SJSA1 (cell line): Measurements from ENCODE around the gene WWOX. TPM values are rescaled to one million over a fixed set of nuclear protein-coding genes. Genes with fewer than 3 reads are reported as not detected.

Source experiments
- DNase-seq, 2 experiments: peaks; one replicate each; pipeline ENCODE4 v3.0.0-alpha.2; 2015 to 2020; ENCODE audit warnings: low spot score in 2 of 2, low read depth in 1 of 2
- H3K27ac ChIP-seq: fragments of 250-450 bp; sonication (Bioruptor Pico); 2 replicates; pipeline ENCODE4 v1.5.1; 2020; ENCODE audit warnings: mild to moderate bottlenecking, moderate library complexity
- H3K27me3 ChIP-seq: fragments of 250-450 bp; sonication (Bioruptor Pico); replicated peaks from 2 replicates; pipeline ENCODE4 v1.5.1; 2020; ENCODE audit warnings: mild to moderate bottlenecking, moderate library complexity
- H3K36me3 ChIP-seq: fragments of 250-450 bp; sonication (Bioruptor Pico); 2 replicates; pipeline ENCODE4 v1.5.1; 2020; ENCODE audit warnings: mild to moderate bottlenecking
- H3K4me1 ChIP-seq: fragments of 250-450 bp; sonication (Bioruptor Pico); replicated peaks from 2 replicates; pipeline ENCODE4 v1.6.1; 2021; ENCODE audit warnings: mild to moderate bottlenecking
- H3K4me3 ChIP-seq: fragments of 250-450 bp; sonication (Bioruptor Pico); 2 replicates; pipeline ENCODE4 v1.5.1; 2020; ENCODE audit warnings: mild to moderate bottlenecking
- H3K9me3 ChIP-seq: fragments of 250-450 bp; sonication (Bioruptor Pico); replicated peaks from 2 replicates; pipeline ENCODE4 v1.5.1; 2020; ENCODE audit warnings: mild to moderate bottlenecking
- total RNA-seq: library from RNA; depleted of rRNA; stranded (reverse); fragments of >200 nt; shearing (Covaris generic); gene quantifications from 2 replicates; pipeline ENCODE4 v1.2.3, GENCODE V29; 2014

Gene WWOX
- total RNA-seq, 1 experiment from 2014 or later = 13.4 TPM

DNA sequence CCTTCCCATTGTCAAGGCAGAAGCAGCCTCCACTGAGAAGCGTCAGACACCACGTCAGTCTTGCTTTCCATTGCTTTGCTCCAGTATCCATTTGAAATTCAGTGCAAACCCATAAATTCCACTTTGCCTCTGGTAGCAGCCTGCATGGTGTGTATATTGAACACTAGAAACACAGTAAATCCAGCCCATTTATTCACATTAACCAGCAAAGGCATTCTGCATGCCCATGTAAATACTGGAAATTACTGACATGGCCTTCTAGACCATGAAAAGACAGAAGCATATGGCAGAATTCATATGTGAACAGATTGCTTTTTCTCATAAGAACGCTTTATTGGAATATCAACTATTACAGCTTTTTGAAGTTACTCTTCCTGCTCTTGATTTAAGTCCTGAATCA is 595.0 kb downstream of the WWOX start:
- H3K4me3 ChIP-seq = no peak overlapping the region
- DNase-seq = no peak

DNA sequence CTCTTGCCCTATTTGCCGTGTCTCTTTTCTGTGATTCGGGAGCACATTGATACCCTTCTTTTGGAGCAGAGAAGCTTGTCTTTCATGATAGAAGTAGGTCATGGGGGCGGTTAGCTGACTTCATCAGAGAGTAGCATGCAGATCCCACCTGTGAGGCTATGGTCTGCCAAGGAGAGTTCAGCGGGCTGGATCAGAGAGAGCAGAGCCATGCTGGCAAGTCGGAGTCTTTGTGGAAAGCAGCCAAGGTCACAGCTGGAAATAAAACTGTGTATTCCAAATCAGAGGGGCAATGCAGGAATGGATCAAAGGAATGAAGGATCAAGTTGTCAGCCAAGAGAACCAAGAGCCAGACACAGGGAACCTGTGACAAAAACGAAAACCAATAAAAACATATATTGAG is 595.9 kb downstream of the WWOX start:
- Histone ChIP-seq H3K27me3 (no peaks in the 10 kb centered on the region), H3K36me3 (no peaks in the 10 kb centered on the region), H3K4me1 (no peaks in the 10 kb centered on the region), H3K27ac (no peak overlapping the region), H3K9me3 (peaks cover 4% of the 10 kb centered on the region), H3K4me3 (no peak overlapping the region)
- DNase-seq = no peak

More for the DNA sequence above, 595.0 kb downstream of the WWOX start:
- no peaks in the 10 kb centered on the region for H3K4me1 ChIP-seq
- no peak overlapping the region for H3K27ac ChIP-seq
- no peaks in the 10 kb centered on the region for H3K27me3 ChIP-seq
- H3K9me3 ChIP-seq = peaks cover 4% of the 10 kb centered on the region
- H3K36me3 ChIP-seq = no peaks in the 10 kb centered on the region

DNA sequence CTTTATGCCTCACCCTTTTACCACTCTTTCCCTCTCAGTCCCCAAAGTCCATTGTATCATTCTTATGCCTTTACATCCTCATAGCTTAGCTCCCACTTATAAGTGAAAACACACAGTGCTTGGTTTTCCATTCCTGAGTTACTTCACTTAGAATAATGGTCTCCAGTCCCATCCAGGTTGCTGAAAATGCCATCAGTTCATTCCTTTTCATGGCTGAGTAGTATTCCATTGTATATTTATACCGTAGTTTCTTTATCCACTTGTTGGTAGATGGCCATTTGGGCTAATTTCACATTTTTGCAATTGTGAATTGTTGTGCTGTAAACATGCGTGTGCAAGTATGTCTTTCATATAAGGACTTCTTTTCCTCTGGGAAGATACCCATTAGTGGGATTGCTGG is 597.3 kb downstream of the WWOX start:
- DNase-seq = no peak
- Histone ChIP-seq H3K36me3 (no peaks in the 10 kb centered on the region), H3K27me3 (no peaks in the 10 kb centered on the region), H3K27ac (no peak overlapping the region), H3K4me3 (no peak overlapping the region), H3K9me3 (peaks cover 4% of the 10 kb centered on the region), H3K4me1 (no peaks in the 10 kb centered on the region)

DNA sequence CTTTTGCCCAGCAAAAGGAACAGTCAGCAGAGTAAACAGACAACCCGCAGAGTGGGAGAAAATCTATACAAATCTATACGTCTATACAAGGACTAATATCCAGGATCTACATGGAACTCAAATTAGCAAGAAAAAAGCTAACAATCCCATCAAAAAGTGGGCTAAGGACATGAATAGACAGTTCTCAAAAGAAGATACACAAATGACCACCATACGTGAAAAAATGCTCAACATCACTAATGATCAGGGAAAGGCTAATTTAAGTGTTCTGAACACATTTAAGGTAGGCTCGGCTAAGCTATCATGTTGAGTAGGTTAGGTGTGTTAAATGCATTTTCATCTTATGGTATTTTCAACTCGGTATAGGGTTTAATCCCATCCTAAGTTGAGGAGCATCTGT is 598.0 kb downstream of the WWOX start:
- H3K9me3 ChIP-seq = peaks cover 4% of the 10 kb centered on the region
- H3K27me3 ChIP-seq = no peaks in the 10 kb centered on the region
- no peak overlapping the region for H3K27ac ChIP-seq
- no peak for DNase-seq
- no peaks in the 10 kb centered on the region for H3K4me1 ChIP-seq
- no peak overlapping the region for H3K4me3 ChIP-seq
- H3K36me3 ChIP-seq = no peaks in the 10 kb centered on the region

DNA sequence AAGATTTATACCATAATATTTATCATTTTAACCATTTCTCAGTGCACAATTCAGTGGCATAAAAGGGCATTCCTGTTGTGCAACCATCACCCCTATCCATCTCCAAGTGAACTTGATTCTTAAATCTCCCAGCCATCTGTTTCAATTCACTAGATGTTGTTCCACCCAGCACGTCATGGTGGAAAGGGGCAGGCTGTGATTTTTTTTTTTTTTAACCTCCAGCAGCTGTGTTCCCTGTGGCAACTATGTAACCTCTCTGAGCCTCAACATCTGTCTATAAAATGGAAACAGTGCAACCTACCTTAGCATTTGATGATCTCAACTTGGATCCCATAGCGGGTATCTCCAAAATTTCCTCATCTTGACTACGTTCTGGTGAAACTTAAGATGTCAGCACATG is 604.5 kb downstream of the WWOX start:
- no peak overlapping the region for H3K27ac ChIP-seq

DNA sequence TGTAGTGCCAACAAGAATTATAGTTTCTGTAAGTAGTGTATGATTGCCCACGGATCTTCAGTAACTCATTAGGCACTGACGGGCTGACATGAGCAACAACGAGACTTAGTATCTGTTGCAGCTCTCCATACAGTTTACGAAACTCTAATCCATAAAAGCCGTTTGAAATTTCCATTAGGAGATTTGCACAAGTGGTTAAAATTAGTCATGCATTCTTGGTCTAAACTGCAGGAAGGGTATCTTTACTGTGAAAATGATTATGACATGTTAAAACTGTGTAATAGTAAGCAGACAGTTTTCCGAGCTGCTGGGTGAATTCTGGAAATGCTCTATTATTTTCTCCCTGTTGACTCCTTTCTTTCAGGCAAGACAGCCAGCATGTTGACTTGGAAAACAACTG is 605.0 kb downstream of the WWOX start:
- no peaks in the 10 kb centered on the region for H3K4me1 ChIP-seq
- H3K9me3 ChIP-seq = peaks cover 18% of the 10 kb centered on the region
- H3K27me3 ChIP-seq = no peaks in the 10 kb centered on the region
- no peak overlapping the region for H3K27ac ChIP-seq
- no peaks in the 10 kb centered on the region for H3K36me3 ChIP-seq
- DNase-seq = no peak
- H3K4me3 ChIP-seq = no peak overlapping the region

More for the DNA sequence above, 604.5 kb downstream of the WWOX start:
- Histone ChIP-seq H3K4me1 (no peaks in the 10 kb centered on the region), H3K4me3 (no peak overlapping the region), H3K36me3 (no peaks in the 10 kb centered on the region), H3K9me3 (peaks cover 18% of the 10 kb centered on the region), H3K27me3 (no peaks in the 10 kb centered on the region)
- no peak for DNase-seq

DNA sequence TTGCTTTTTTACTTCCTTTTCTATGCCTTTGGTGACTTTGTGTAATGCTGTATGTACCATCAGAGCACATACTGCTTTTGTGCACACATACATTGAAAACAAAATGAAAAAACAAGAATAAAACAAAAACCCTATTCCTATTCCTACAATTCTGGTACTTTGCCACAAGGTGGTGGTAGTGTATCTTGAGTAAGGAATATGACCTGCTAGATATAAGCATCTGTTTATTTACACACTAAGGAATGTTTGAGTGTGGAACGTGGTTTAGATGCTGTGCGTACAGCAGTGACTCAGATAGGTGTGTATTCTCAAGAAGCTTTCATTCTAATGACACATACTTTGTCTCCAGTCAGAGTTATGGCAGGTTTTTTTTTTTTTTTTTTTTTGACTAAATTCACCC is 606.2 kb downstream of the WWOX start:
- Histone ChIP-seq H3K9me3 (peaks cover 18% of the 10 kb centered on the region), H3K4me3 (no peak overlapping the region), H3K4me1 (no peaks in the 10 kb centered on the region), H3K36me3 (no peaks in the 10 kb centered on the region), H3K27ac (no peak overlapping the region), H3K27me3 (no peaks in the 10 kb centered on the region)
- DNase-seq = no peak

DNA sequence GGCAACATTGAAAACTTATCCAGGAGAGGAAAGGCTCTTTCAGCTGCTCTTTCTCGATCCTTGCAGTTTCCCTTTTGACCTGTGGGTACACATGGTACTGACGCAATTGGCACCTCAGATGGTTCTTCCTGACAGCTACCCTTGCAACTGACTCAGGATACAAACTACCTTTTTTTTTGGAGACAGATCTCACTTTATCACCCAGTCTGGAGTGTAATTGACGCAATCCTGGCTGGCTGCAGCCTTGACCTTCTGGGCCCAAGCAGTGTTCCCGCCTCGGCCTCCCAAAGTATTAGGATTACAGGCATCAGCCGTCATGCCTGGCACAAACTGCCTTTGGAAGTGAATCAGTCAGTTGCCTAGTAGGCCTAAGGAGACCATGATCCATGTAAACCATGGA is 607.2 kb downstream of the WWOX start:
- no peaks in the 10 kb centered on the region for H3K27me3 ChIP-seq
- no peak overlapping the region for H3K27ac ChIP-seq
- H3K9me3 ChIP-seq = peaks cover 18% of the 10 kb centered on the region
- H3K36me3 ChIP-seq = no peaks in the 10 kb centered on the region
- no peak overlapping the region for H3K4me3 ChIP-seq
- DNase-seq = no peak
- H3K4me1 ChIP-seq = no peaks in the 10 kb centered on the region

DNA sequence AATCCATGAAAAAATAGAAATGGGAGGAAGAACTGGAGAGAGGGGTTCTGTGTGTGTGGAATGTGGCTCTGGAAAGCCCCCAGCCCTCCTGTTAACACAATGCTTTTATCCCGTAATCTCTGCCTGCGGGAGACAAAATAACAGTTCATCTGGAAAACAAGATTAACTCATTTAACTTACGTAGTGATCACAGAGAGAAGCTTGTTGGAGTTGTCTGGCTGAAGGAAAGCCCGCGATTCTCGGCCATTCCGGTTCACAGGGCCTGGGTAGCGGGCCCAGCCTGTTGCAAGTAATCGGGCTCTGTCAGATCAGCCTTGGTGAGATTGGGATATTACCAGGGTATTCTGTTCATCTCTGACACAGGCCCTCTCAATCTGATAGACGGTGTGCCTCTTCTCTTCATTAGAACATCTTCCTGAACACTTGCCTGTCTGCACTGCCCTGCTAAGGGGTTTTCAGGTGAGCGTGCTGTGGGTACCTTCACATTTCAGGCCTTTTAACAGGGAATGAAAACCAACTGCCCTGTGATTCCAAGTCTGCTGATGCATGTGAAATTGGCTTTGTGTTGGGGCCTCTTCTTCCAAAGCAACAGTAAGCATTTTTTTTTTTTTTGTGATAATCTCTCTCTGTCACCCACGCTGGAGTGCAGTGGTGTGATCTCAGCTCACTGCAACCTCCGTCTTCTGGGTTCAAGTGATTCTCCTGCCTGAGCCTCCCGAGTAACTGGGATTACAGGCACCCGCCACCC is 609.9 kb downstream of the WWOX start:
- Histone ChIP-seq H3K4me1 (no peaks in the 10 kb centered on the region), H3K9me3 (peaks cover 18% of the 10 kb centered on the region), H3K27ac (no peak overlapping the region), H3K27me3 (no peaks in the 10 kb centered on the region), H3K36me3 (no peaks in the 10 kb centered on the region), H3K4me3 (no peak overlapping the region)
- DNase-seq = no peak

DNA sequence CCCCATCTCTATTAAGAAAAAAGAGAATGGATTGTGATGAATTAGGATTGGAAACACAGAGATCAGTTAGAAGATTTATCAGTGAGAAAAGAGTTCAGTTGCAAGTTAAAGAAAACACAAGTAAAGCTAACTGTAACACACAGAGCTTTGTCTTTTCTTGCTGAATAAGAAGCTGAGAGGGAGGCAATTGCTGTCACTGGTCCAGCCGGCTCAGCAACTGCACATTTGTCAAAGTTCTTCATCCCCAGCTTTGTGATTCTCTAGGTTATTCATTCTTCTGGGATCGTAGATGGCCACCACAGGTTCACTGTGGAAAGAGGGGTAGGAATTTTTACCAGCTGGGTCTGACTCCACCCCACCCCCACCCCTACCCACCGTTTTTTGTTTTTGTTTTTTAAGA is 615.7 kb downstream of the WWOX start:
- no peaks in the 10 kb centered on the region for H3K36me3 ChIP-seq
- H3K9me3 ChIP-seq = no peaks in the 10 kb centered on the region
- H3K4me3 ChIP-seq = no peak overlapping the region
- DNase-seq = no peak
- H3K4me1 ChIP-seq = no peaks in the 10 kb centered on the region
- H3K27ac ChIP-seq = no peak overlapping the region
- H3K27me3 ChIP-seq = no peaks in the 10 kb centered on the region

DNA sequence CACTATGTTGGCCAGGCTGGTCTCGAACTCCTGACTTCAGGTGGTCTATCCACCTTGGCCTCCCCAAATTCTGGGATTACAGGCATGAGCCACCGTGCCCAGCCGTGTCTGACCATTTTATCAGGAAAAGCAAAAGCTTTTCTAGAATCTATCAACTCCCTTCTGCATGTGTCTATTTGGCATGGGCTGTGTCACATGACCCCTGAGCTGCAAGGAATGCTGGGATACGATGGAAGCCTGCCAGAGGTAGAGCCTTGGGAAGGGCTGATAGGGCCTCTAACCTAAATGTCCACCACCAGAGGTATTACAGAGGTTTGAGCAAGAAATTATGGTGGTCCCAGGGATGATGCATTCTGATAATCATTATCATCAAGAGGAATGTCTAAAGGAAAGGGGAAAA is 616.2 kb downstream of the WWOX start:
- Histone ChIP-seq H3K9me3 (no peaks in the 10 kb centered on the region), H3K36me3 (no peaks in the 10 kb centered on the region), H3K4me1 (no peaks in the 10 kb centered on the region), H3K4me3 (no peak overlapping the region), H3K27ac (no peak overlapping the region), H3K27me3 (no peaks in the 10 kb centered on the region)
- no peak for DNase-seq

DNA sequence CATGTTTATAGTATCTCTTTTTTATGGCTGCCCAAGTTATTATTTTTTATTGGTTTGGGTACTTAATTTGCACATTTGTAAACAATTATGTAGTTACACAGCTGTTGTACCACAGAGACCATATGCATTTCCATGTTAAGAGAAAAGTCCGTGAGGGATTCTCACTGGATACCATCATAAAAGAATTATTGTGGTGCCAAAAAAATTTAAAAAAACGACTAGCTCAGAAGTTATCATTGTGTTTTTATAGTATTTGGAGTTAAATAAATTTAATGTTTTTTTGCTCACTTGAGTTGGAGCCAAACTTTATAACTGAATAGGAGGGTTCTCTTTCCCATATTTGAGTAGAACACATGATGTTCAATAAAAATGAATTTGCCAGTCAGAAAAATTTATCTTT is 618.7 kb downstream of the WWOX start:
- Histone ChIP-seq H3K4me1 (no peaks in the 10 kb centered on the region), H3K9me3 (no peaks in the 10 kb centered on the region), H3K27ac (no peak overlapping the region), H3K27me3 (no peaks in the 10 kb centered on the region), H3K36me3 (no peaks in the 10 kb centered on the region), H3K4me3 (no peak overlapping the region)
- no peak for DNase-seq

DNA sequence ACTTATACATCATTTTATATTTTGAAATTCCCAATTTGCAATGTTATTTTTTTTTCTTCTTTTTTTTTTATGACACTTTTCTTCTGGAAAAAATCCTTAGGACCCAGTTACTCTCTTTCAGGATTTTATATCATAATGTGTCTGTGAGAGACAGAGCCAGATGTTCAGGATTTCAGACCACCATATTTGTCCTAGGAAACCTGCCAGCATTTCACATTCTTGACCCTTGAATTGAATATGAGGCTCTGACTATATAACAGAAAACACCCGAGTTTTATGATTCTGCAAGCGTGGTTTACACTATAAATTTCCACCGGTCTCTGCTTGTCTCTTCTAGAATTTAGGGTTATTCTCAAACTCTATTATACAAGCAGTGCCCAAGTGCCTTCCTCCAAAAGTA is 621.0 kb downstream of the WWOX start:
- no peaks in the 10 kb centered on the region for H3K36me3 ChIP-seq
- no peaks in the 10 kb centered on the region for H3K9me3 ChIP-seq
- no peaks in the 10 kb centered on the region for H3K4me1 ChIP-seq
- H3K4me3 ChIP-seq = no peak overlapping the region
- no peak for DNase-seq
- H3K27ac ChIP-seq = no peak overlapping the region
- no peaks in the 10 kb centered on the region for H3K27me3 ChIP-seq

DNA sequence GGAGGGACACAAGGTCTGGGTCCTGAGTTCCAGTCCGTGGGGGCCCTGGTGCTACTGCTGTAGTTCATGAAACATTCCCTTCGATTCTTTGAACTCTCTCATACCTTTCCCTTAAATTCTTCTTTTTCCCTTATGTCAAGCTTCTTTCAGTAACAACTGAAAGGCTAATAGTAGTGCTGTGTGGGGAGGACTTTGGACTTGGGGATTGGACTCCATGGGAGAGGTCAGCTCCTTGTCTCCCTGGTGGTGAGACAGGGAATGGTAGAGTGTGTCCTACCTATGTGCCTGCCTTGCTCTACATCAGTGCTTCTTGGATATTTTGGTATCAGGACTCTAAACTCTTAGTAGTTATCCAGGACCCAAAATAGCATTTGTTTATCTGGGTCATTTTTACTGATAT is 628.1 kb downstream of the WWOX start:
- Histone ChIP-seq H3K36me3 (no peaks in the 10 kb centered on the region), H3K4me3 (no peak overlapping the region), H3K27ac (no peak overlapping the region), H3K27me3 (no peaks in the 10 kb centered on the region), H3K9me3 (no peaks in the 10 kb centered on the region; the same call in 1 of the 2 replicates), H3K4me1 (no peaks in the 10 kb centered on the region)
- no peak for DNase-seq

DNA sequence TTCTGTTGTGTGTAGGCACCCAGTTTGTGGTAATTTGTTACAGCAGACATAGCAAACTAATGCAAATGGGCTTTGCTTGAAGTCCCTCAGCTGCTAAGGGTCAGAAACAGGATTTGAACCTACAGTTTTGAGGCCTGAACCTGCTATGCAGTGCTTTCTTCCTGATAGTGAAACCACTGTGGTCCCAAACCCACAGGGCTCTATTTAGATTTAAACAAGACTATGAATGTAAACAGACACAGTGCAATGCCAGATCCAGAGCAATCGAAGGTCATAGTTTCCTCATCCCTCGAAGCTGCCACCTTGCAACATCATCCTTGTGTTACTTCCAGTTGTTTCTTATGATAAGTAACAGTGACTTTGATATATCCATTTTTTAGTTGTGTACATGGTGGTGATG is 630.2 kb downstream of the WWOX start:
- Histone ChIP-seq H3K9me3 (no peaks in the 10 kb centered on the region; the same call in 1 of the 2 replicates), H3K4me1 (no peaks in the 10 kb centered on the region), H3K36me3 (no peaks in the 10 kb centered on the region), H3K27me3 (no peaks in the 10 kb centered on the region), H3K27ac (no peak overlapping the region), H3K4me3 (no peak overlapping the region)
- no peak for DNase-seq
